HCT116 (cell line): Measurements from ENCODE around the gene MTA1. TPM values are rescaled to one million over a fixed set of nuclear protein-coding genes. Genes with fewer than 3 reads are reported as not detected.

ENCODE experiments used
- ATAC-seq: fragments of 200-7000 bp; cut with Tn5 transposase; 2 replicates; pipeline ENCODE4 v1.9.1; 2020; ENCODE audit warnings: mild to moderate bottlenecking, moderate library complexity
- BruUV-seq: library from RNA; stranded (reverse); fragments of 400-500 nt; replicated peaks from 2 replicates; lab custom pipeline; 2021; lab: Mats Ljungman, UMichigan
- CTCF ChIA-PET: fragments of 300-600 bp; sonication (Branson Sonifier 250); formaldehyde crosslinking; loops from one replicate; lab custom pipeline; 2021; ENCODE audit warnings: antibody characterized with exemption; lab: Charles Lee
- POLR2A ChIA-PET: fragments of 300-600, 350-600 bp; sonication (Branson Sonifier 250); formaldehyde crosslinking; loops from one replicate; lab custom pipeline; 2021; ENCODE audit warnings: antibody characterized with exemption; lab: Charles Lee
- RAD21 ChIA-PET, 2 experiments: fragments of 300-600 bp; sonication (Branson Sonifier 250); formaldehyde crosslinking; loops; one replicate each; lab custom pipeline; 2023; ENCODE audit warnings: low total read pairs in 2 of 2; ENCODE audit not compliant: uncharacterized antibody in 2 of 2, unreplicated experiment in 2 of 2, low non-redundant PET in 1 of 2; lab: Charles Lee
- DNase-seq: peaks from one replicate; pipeline ENCODE4 v3.0.0-alpha.2; 2010; ENCODE audit warnings: low read depth, low spot score
- H2AFZ ChIP-seq: fragments of 200-600 bp; shearing (Covaris generic), sonication (generic); 2 replicates; pipeline ENCODE4 v1.6.1; 2017; ENCODE audit warnings: low read depth, mixed run types, mixed read lengths, antibody characterized with exemption, low read length; ENCODE audit not compliant: poor library complexity, severe bottlenecking
- H3K27ac ChIP-seq: 2 replicates; pipeline ENCODE4 v1.5.1; 2012; ENCODE audit warnings: low read depth, low read length
- H3K27me3 ChIP-seq: fragments of 200-600 bp; sonication (generic); 2 replicates; pipeline ENCODE4 v1.6.1; 2016; ENCODE audit warnings: mixed run types, low read length, mixed read lengths; ENCODE audit not compliant: insufficient read depth
- H3K36me3 ChIP-seq, 2 experiments: fragments of 200-500 bp in 1 of 2; fragments of 200-600 bp in 1 of 2; sonication (Bioruptor generic) in 1 of 2; sonication (generic) in 1 of 2; 2 replicates each; pipeline versions ENCODE4 v1.5.1 to v1.6.1; 2014 to 2016; ENCODE audit warnings: low read length in 2 of 2, inconsistent platforms in 1 of 2, mixed read lengths in 1 of 2, mixed run types in 1 of 2; ENCODE audit not compliant: insufficient read depth in 2 of 2, control insufficient read depth in 1 of 2
- H3K4me1 ChIP-seq, 2 experiments: fragments of 200-600 bp in 1 of 2; sonication (generic) in 1 of 2; 2 replicates each; pipeline versions ENCODE4 v1.5.1 to v1.6.1; 2012 to 2017; ENCODE audit warnings: low read length in 2 of 2, inconsistent platforms in 1 of 2, mild to moderate bottlenecking in 1 of 2, mixed read lengths in 1 of 2, mixed run types in 1 of 2, moderate library complexity in 1 of 2; ENCODE audit not compliant: insufficient read depth in 2 of 2, control insufficient read depth in 1 of 2
- H3K4me2 ChIP-seq: fragments of 200-600 bp; sonication (generic); 2 replicates; pipeline ENCODE4 v1.6.1; 2017; ENCODE audit warnings: mixed run types, low read length, mixed read lengths
- H3K4me3 ChIP-seq, 2 experiments: fragments of 200-600 bp in 1 of 2; sonication (generic) in 1 of 2; replicated peaks in 1 of 2; 2 replicates each; pipeline ENCODE4 v1.5.1; 2011 to 2016; ENCODE audit warnings: low read length in 2 of 2, control low read depth in 1 of 2, low read depth in 1 of 2, mild to moderate bottlenecking in 1 of 2, mixed read lengths in 1 of 2, mixed run types in 1 of 2
- H3K79me2 ChIP-seq: fragments of 200-600 bp; sonication (generic); 2 replicates; pipeline ENCODE4 v1.6.1; 2017; ENCODE audit warnings: mild to moderate bottlenecking, mixed run types, low read length, moderate library complexity, mixed read lengths; ENCODE audit not compliant: insufficient read depth
- H3K9ac ChIP-seq: fragments of 200-600 bp; sonication (generic); 2 replicates; pipeline ENCODE4 v1.6.1; 2016; ENCODE audit warnings: low read length, mixed read lengths
- H3K9me2 ChIP-seq: fragments of 200-600 bp; sonication (generic), shearing (Covaris generic); 2 replicates; pipeline ENCODE4 v1.6.1; 2017; ENCODE audit warnings: mixed run types, mild to moderate bottlenecking, moderate library complexity; ENCODE audit not compliant: insufficient read depth
- H3K9me3 ChIP-seq, 2 experiments: fragments of 200-500 bp in 1 of 2; fragments of 200-600 bp in 1 of 2; sonication (Bioruptor generic) in 1 of 2; sonication (generic) in 1 of 2; 2 replicates each; pipeline ENCODE4 v1.6.1; 2014 to 2017; ENCODE audit warnings: low read length in 2 of 2, mixed read lengths in 2 of 2, inconsistent platforms in 1 of 2, low read depth in 1 of 2, mild to moderate bottlenecking in 1 of 2, mixed run types in 1 of 2, moderate library complexity in 1 of 2; ENCODE audit not compliant: control insufficient read depth in 1 of 2, insufficient read depth in 1 of 2
- H4K20me1 ChIP-seq: fragments of 200-600 bp; sonication (generic), shearing (Covaris generic); 2 replicates; pipeline ENCODE4 v1.6.1; 2017; ENCODE audit warnings: mixed run types, mild to moderate bottlenecking, moderate library complexity; ENCODE audit not compliant: insufficient read depth
- CEBPB ChIP-seq: IDR thresholded peaks from 2 replicates; pipeline ENCODE4 v1.6.1; 2012; ENCODE audit warnings: low read depth
- FOSL1 ChIP-seq: IDR thresholded peaks from 2 replicates; pipeline ENCODE4 v1.6.1; 2012; ENCODE audit warnings: low read depth
- ZFX ChIP-seq: fragments of 450-650 bp; IDR thresholded peaks from 2 replicates; pipeline ENCODE4 v1.6.1; 2017
- intact Hi-C: fragments of 100-400 bp; cut with micrococcal nuclease; formaldehyde crosslinking; loops from 2 replicates; pipeline ENCODE4 v1.10.0; 2022
- total RNA-seq: library from RNA; stranded (reverse); gene quantifications from one replicate; pipeline ENCODE4 v1.2.1, GENCODE V29; 2021; ENCODE audit not compliant: unreplicated experiment

Gene MTA1
- total RNA-seq, 1 experiment from 2014 or later = 229 TPM

DNA sequence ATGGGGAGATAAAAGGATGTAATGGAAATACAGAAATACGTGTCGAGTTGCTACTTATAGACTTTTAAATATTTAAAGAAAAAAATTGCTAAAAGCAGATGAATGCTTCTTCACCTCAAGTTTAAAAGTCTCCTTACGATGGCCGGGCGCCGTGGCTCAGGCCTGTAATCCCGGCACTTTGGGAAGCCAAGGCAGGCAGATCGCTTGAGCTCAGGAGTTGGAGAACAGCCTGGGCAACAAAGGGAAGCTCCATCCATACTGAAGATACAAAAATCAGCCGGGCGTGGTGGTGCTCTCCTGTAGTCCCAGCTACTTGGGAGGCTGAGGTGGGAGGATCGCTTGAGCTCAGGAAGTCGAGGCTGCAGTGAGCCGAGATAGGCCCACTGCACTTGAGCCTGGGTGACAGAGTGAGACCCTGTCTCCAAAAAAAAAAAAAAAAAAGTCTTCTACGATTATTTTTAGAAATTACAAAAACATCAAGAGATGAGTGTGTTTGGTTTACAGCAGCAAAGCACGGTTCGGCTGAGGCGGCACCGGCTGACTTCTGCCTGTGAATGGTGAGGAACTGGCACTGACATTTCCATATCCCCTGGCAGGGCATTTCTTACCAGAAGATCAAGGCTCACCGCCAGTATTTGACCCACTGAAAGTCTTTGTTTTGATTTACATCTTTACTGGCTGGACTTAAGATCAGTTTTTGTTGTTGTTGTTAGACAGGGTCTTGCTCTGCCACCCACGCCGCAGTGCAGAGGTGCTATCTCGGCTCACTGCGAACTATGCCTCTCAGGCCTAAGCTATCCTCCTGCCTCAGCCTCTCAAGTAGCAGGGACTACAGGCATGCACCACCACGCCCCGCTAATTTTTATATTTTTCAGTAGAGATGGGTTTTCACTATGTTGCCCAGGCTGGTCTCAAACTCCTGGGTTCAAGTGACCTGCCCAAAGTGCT, 3.9 kb upstream of the MTA1 start:
- TF ChIP-seq ZFX (no peak), CEBPB (no peak)
- peaks cover 11% of the 10 kb centered on the region for H3K79me2 ChIP-seq
- H3K4me2 ChIP-seq = no peak overlapping the region
- H2AFZ ChIP-seq = no peak overlapping the region
- CTCF ChIA-PET = no interaction called here
- ATAC-seq (no peak), DNase-seq (no peak)
- H3K27ac ChIP-seq = no peak overlapping the region
- H4K20me1 ChIP-seq = no peaks in the 10 kb centered on the region
- no peaks in the 10 kb centered on the region for H3K9me2 ChIP-seq
- H3K36me3 ChIP-seq = no peaks in the 10 kb centered on the region
- no peaks in the 10 kb centered on the region for H3K9me3 ChIP-seq
- no peaks in the 10 kb centered on the region for H3K27me3 ChIP-seq
- H3K4me1 ChIP-seq = peaks cover 17 to 31% of the 10 kb centered on the region in 2 experiments
- BruUV-seq = no TSS peak
- POLR2A ChIA-PET = no interaction called here
- no peak overlapping the region for H3K4me3 ChIP-seq
- intact Hi-C loops = no loop called here
- RAD21 ChIA-PET = no interaction called here
- no peak overlapping the region for H3K9ac ChIP-seq

DNA sequence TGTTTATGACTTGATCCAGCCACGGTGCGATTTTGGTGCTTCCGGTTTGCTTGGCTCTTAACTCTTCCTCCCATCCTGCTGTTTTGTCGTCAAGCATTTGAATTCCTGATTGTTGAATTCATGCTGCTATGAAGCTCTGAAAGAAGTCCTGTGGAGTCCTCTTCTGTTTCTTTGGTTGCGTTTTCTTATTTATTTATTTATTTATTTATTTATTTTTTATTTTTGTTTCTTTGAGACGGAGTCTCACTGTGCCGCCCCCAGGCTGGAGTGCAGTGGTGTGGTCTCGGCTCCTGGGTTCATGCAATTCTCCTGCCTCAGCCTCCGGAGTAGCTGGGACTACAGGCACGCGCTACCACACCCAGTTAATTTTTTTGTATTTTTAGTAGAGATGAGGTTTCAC, 3.0 kb upstream of the MTA1 start:
- POLR2A ChIA-PET = no interaction called here
- ATAC-seq = no peak

More for the DNA sequence above, 3.0 kb upstream of the MTA1 start:
- TF ChIP-seq FOSL1 = no peak
- no peak for DNase-seq
- H2AFZ ChIP-seq = no peak overlapping the region
- H3K9me2 ChIP-seq = no peaks in the 10 kb centered on the region
- no peak overlapping the region for H3K27ac ChIP-seq
- H3K4me1 ChIP-seq = peaks cover 19 to 32% of the 10 kb centered on the region in 2 experiments
- CTCF ChIA-PET = no interaction called here
- RAD21 ChIA-PET = no interaction called here
- H3K9ac ChIP-seq = no peak overlapping the region
- intact Hi-C loops = no loop called here
- no peak overlapping the region for H3K4me2 ChIP-seq
- H3K9me3 ChIP-seq = no peaks in the 10 kb centered on the region
- no peak overlapping the region for H3K4me3 ChIP-seq
- peaks cover 20% of the 10 kb centered on the region for H3K79me2 ChIP-seq
- no peaks in the 10 kb centered on the region for H3K27me3 ChIP-seq
- H3K36me3 ChIP-seq = peaks cover 0 to 6% of the 10 kb centered on the region in 2 experiments; a peak in 1 of 4 replicates
- BruUV-seq = no TSS peak
- no peaks in the 10 kb centered on the region for H4K20me1 ChIP-seq
